GM13977 (cell line): ENCODE measurements around the gene AP4E1.
"Not testable (repeated sequence)": the region's sequence is repeated elsewhere in the genome, so short reads cannot be mapped to it uniquely, and the experiment has no call there.

Source experiments
- DNase-seq: peaks from one replicate; pipeline ENCODE4 v3.0.0; 2012; ENCODE audit warnings: low spot score
- in situ Hi-C: fragments of 300-500 bp; cut with MboI; formaldehyde crosslinking; loops from one replicate; pipeline ENCODE4 v1.12.0; 2022; ENCODE audit warnings: low sequenced_read_pairs, low pct_unique_long_range_greater_than_20kb, mixed read lengths, inconsistent platforms; ENCODE audit not compliant: unreplicated experiment
- TF ChIP-seq, protein P1 (sequence below): IDR thresholded peaks from 2 replicates; pipeline ENCODE4 v1.5.1; 2012; ENCODE audit warnings: mild to moderate bottlenecking, control low read depth; ENCODE audit not compliant: insufficient read depth; ENCODE audit errors: extremely low read depth, missing control alignments

The AP4E1 gene

GRCh38 chr15:51023499-51023898 lies 115.0 kb downstream of the AP4E1 start:
- TF ChIP-seq, protein P1, sequence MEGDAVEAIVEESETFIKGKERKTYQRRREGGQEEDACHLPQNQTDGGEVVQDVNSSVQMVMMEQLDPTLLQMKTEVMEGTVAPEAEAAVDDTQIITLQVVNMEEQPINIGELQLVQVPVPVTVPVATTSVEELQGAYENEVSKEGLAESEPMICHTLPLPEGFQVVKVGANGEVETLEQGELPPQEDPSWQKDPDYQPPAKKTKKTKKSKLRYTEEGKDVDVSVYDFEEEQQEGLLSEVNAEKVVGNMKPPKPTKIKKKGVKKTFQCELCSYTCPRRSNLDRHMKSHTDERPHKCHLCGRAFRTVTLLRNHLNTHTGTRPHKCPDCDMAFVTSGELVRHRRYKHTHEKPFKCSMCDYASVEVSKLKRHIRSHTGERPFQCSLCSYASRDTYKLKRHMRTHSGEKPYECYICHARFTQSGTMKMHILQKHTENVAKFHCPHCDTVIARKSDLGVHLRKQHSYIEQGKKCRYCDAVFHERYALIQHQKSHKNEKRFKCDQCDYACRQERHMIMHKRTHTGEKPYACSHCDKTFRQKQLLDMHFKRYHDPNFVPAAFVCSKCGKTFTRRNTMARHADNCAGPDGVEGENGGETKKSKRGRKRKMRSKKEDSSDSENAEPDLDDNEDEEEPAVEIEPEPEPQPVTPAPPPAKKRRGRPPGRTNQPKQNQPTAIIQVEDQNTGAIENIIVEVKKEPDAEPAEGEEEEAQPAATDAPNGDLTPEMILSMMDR, result no peak
- DNase-seq, result no peak
- in situ Hi-C loops, result no loop called here

GRCh38 chr15:51024735-51025453 lies 116.4 kb downstream of the AP4E1 start:
- TF ChIP-seq, protein P1, result no peak
- no peak for DNase-seq
- in situ Hi-C loops, result no loop called here

DNA sequence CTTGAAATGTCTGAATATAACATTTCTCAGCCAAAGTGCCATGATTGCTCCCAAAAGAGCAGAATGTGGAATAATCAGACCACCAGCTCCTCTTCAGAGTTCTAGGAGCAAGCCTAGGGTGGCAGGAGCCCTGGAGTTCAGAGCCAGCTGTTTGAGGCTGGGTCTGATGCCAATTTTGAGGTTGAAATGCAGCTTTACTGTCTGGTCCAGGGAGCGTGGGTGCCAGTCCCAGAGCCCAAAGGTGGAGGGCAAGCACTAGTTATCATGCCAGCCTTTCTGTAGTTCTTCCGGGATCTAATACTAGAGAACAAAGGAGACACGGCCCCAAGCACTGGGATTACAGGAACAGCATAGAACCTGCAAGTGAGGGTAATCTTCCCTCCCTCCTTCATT lies 117.0 kb downstream of the AP4E1 start:
- TF ChIP-seq, protein P1, result no peak
- in situ Hi-C loops, result no loop called here
- no peak for DNase-seq

- no peak for DNase-seq
- in situ Hi-C loops, result no loop called here
- TF ChIP-seq, protein P1, result no peak
Observed at GRCh38 chr15:51030649-51031316, 122.3 kb downstream of the AP4E1 start.

DNA sequence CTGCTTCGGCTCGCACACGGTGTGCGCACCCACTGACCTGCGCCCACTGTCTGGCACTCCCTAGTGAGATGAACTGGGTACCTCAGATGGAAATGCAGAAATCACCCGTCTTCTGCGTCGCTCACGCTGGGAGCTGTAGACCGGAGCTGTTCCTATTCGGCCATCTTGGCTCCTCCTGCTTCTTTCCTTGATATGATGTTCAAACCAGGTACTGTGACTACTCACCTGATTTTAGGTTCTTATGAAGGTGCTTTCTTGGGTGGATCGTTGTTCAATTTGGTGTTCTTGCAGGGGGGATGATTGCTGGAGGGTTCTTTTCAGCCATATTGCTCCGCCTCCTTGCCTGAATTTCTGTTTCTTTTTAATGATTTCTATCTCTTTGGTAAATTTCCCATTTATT lies 129.0 kb downstream of the AP4E1 start:
- DNase-seq, in situ Hi-C loops: not testable (repeated sequence)

GRCh38 chr15:51038162-51038973 lies 129.9 kb downstream of the AP4E1 start:
- TF ChIP-seq, protein P1, result no peak
- in situ Hi-C loops, result no loop called here

DNA sequence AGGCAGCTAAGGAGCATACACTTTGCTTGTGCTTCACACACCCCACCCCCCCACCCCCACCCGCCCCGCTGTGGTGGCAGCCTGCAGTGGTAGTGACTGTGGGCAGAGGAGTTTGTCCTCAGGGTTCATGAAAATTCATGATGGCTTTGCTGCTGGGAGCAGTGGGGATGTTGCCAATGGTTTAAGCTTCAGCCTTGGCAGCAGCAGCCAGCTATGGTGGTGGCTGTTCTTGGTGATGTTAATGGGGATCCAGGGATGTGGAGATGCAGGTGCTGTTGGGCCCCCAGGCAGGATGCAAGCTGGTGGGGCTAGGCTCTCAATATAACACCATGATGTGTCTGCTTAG lies 130.5 kb downstream of the AP4E1 start:
- TF ChIP-seq, protein P1, result no peak
- no peak for DNase-seq
- in situ Hi-C loops, result no loop called here

More at GRCh38 chr15:51038162-51038973, 129.9 kb downstream of the AP4E1 start:
- DNase-seq, result no peak
